Endodermal cell (in vitro differentiated cells): Measurements from ENCODE around the gene CD6. TPM values are rescaled to one million over a fixed set of nuclear protein-coding genes. Genes with fewer than 3 reads are reported as not detected.

ENCODE experiments used
- DNase-seq: peaks from one replicate; pipeline ENCODE4 v3.0.0-alpha.2; 2017
- H3K27ac ChIP-seq: 2 replicates; pipeline ENCODE4 v1.5.1; 2013; ENCODE audit warnings: mild to moderate bottlenecking, low read depth, low read length, moderate library complexity
- H3K27me3 ChIP-seq: 2 replicates; pipeline ENCODE4 v1.6.1; 2013; ENCODE audit warnings: mild to moderate bottlenecking, low read length, moderate library complexity; ENCODE audit not compliant: insufficient read depth, control insufficient read depth, poor library complexity, severe bottlenecking
- H3K36me3 ChIP-seq: 2 replicates; pipeline ENCODE4 v1.7.0; 2013; ENCODE audit warnings: mild to moderate bottlenecking, low read length, moderate library complexity; ENCODE audit not compliant: control insufficient read depth, insufficient read depth
- H3K4me1 ChIP-seq: one replicate; pipeline ENCODE4 v1.7.0; 2013; ENCODE audit warnings: low read length; ENCODE audit not compliant: control insufficient read depth, insufficient read depth
- H3K4me3 ChIP-seq: 2 replicates; pipeline ENCODE4 v1.5.1; 2013; ENCODE audit warnings: mild to moderate bottlenecking, low read length, moderate library complexity
- H3K9ac ChIP-seq: 2 replicates; pipeline ENCODE4 v1.6.1; 2013; ENCODE audit warnings: mild to moderate bottlenecking, low read length, moderate library complexity; ENCODE audit not compliant: poor library complexity, severe bottlenecking; ENCODE audit errors: extremely low read depth
- H3K9me3 ChIP-seq: 2 replicates; pipeline ENCODE4 v1.6.1; 2013; ENCODE audit warnings: mild to moderate bottlenecking, low read length, moderate library complexity; ENCODE audit not compliant: control insufficient read depth
- H3K27ac Mint-ChIP-seq: 2 replicates; pipeline ENCODE4 v1.8.0; 2020; ENCODE audit warnings: mixed read lengths
- H3K27me3 Mint-ChIP-seq: 2 replicates; pipeline ENCODE4 v1.8.0; 2021; ENCODE audit warnings: mild to moderate bottlenecking, mixed read lengths; ENCODE audit not compliant: insufficient read depth
- H3K36me3 Mint-ChIP-seq: 2 replicates; pipeline ENCODE4 v1.8.0; 2020; ENCODE audit warnings: low read depth, mixed read lengths
- H3K4me1 Mint-ChIP-seq: 2 replicates; pipeline ENCODE4 v1.8.0; 2020; ENCODE audit warnings: mixed read lengths
- H3K4me3 Mint-ChIP-seq: 2 replicates; pipeline ENCODE4 v1.8.0; 2020; ENCODE audit warnings: mild to moderate bottlenecking, moderate library complexity, mixed read lengths
- H3K9me3 Mint-ChIP-seq: 2 replicates; pipeline ENCODE4 v1.8.0; 2020; ENCODE audit warnings: mild to moderate bottlenecking, mixed read lengths
- WGBS, 2 experiments: methylation state at CpG; one replicate each; pipeline versions ENCODE4 v1.1.5 to v1.1.7; 2013; ENCODE audit warnings: missing lambda C conversion rate in 2 of 2, mixed read lengths in 1 of 2; ENCODE audit not compliant: insufficient coverage in 1 of 2, insufficient read length in 1 of 2; 5-methylcytosine and 5-hydroxymethylcytosine counted together
- total RNA-seq, 2 donors: library from RNA; stranded (reverse); fragmentation: NEBNext Ultra II Directional in 1 of 2; extraction: Animal tissue kit (Norgen Biotek cat#: 25700) in 1 of 2; gene quantifications; 2 replicates in 1 of 2; 3 replicates in 1 of 2; pipeline ENCODE4 v1.2.1, GENCODE V29; 2021
- TF ChIP-seq, protein P1 (sequence below): fragments of 200-600 bp; sonication (generic); conservative IDR thresholded peaks from 2 replicates; pipeline ENCODE4 v1.5.0; 2021; ENCODE audit warnings: antibody characterized with exemption, mild to moderate bottlenecking

CD6 gene
- total RNA-seq, 2 donors from 2014 or later = 1.5 to 1.6 TPM

DNA sequence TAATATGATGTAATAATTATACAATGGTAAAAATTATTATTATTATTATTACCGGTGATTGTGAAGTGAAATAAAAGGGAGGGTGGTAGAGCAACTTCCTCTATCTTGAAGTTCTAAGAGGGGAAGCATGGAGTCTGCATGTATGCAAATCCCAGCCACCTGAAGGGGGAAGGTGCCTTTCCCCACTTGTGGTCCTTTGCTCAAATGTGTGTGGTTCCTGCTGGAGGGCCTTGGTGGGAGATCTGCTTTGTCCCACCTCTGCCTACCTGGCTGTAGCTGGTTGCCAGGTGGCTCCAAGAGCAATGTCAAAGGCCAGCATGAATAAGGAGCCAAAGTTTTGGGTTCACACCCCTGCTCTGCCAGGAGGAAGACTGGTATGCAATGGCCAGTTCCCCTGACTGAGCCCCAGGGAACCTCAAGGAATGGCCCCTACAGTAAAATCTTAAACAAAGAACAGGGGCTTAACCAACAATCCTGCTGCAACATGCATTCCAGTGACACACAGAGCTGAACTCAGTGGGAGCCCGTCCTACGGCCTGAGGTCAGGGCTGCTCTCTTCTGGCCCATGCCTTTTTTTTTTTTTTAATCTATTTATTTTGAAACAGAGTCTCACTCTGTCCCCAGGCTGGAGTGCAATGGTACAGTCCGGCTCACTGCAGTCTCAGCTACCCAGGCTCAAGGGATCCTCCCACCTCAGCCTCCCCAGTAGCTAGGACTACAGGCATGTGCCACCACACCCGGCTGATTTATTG, 38.7 kb upstream of the CD6 start:
- Histone ChIP-seq H3K9me3 (no peaks in the 10 kb centered on the region), H3K27ac (peak overlapping the region; percentile 67), H3K36me3 (peaks cover 39% of the 10 kb centered on the region), H3K4me3 (no peak overlapping the region), H3K4me1 (no peaks in the 10 kb centered on the region), H3K27me3 (no peaks in the 10 kb centered on the region), H3K9ac (no peak overlapping the region)
- Mint-ChIP-seq H3K4me3 (no peak overlapping the region), H3K4me1 (no peaks in the 10 kb centered on the region), H3K27me3 (no peaks in the 10 kb centered on the region), H3K36me3 (peaks cover 42% of the 10 kb centered on the region), H3K27ac (no peak overlapping the region), H3K9me3 (no peaks in the 10 kb centered on the region)
- DNase-seq = peak; percentile 67
- TF ChIP-seq, protein P1, sequence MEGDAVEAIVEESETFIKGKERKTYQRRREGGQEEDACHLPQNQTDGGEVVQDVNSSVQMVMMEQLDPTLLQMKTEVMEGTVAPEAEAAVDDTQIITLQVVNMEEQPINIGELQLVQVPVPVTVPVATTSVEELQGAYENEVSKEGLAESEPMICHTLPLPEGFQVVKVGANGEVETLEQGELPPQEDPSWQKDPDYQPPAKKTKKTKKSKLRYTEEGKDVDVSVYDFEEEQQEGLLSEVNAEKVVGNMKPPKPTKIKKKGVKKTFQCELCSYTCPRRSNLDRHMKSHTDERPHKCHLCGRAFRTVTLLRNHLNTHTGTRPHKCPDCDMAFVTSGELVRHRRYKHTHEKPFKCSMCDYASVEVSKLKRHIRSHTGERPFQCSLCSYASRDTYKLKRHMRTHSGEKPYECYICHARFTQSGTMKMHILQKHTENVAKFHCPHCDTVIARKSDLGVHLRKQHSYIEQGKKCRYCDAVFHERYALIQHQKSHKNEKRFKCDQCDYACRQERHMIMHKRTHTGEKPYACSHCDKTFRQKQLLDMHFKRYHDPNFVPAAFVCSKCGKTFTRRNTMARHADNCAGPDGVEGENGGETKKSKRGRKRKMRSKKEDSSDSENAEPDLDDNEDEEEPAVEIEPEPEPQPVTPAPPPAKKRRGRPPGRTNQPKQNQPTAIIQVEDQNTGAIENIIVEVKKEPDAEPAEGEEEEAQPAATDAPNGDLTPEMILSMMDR = no peak
- 73 to 84% methylated on average over 3 to 5 of the region's 5 CpGs for WGBS, 2 experiments

DNA sequence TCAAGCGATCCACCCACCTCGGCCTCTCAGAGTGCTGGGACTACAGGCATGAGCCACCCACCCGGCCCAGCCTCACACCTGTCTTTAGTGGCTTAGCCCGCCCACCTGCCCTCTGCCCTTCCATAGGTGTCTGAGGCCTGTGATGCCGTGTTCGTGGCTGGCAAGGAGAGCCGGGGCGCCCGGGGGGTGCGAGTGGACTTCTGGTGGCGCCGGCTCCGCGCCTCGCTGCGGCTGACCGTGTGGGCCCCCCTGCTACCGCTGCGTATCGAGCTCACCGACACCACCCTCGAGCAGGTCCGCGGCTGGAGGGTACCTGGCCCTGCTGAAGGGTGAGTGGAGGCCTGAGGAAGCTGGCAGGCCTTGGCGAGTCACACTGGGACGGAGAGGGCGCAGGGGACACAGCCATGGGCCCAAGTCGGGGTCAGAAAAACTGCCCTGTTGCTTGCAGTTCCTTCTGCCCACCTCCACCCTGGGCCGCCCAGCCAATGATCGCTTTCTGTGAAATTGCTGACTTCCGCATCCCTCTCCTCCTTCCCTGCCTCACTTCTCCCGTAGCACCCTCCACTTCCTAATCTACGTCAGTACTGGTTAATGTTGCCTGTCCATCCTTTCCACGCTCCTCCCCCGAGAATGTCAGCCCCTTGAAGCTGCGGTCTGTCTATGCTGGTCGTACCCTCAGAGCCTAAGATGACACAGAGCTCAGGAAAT, 37.9 kb upstream of the CD6 start:
- peaks cover 37% of the 10 kb centered on the region for H3K36me3 Mint-ChIP-seq

DNA sequence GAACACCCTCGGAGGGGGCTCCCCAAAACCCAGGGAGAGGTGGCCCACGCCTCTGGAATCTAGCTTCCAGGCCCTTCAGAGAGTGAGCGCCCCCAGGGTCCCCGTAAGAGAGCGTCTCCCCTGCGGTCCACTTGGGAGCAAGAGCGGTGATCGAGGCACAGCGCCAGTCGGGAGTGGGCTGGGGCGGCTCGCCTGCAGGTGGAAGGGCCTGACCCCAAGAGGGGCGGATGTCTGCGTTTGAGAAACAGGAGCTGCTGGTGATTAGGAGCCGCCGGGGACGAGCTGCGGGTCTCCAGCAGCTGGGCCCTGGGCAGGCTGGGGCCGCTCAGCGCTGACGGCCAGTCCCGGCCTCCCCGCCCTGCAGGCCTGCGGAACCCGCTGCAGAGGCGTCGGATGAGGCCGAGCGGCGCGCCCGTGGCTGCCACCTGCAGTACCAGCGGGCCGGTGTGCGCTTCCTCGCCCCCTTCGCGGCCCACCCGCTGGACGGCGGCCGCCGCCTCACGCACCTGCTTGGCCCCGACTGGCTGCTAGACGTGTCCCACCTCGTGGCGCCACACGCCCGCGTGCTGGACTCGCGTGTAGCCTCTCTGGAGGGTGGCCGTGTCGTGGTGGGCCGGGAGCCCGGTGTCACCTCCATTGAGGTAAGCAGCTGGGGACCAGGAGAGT, 37.2 kb upstream of the CD6 start:
- H3K36me3 ChIP-seq = peaks cover 27% of the 10 kb centered on the region
- H3K27me3 ChIP-seq = no peaks in the 10 kb centered on the region
- no peaks in the 10 kb centered on the region for H3K9me3 ChIP-seq
- 94 to 96% methylated on average over 41 to 57 of the region's 57 CpGs for WGBS, 2 experiments
- TF ChIP-seq, protein P1 = no peak
- no peak overlapping the region for H3K27ac Mint-ChIP-seq
- no peak overlapping the region for H3K9ac ChIP-seq
- no peak overlapping the region for H3K27ac ChIP-seq
- H3K9me3 Mint-ChIP-seq = no peaks in the 10 kb centered on the region
- no peaks in the 10 kb centered on the region for H3K27me3 Mint-ChIP-seq
- peaks cover 2% of the 10 kb centered on the region for H3K4me1 Mint-ChIP-seq
- DNase-seq = no peak
- H3K4me1 ChIP-seq = no peaks in the 10 kb centered on the region
- H3K4me3 Mint-ChIP-seq = no peak overlapping the region
- peaks cover 35% of the 10 kb centered on the region for H3K36me3 Mint-ChIP-seq
- no peak overlapping the region for H3K4me3 ChIP-seq

More for the DNA sequence above, 37.9 kb upstream of the CD6 start:
- H3K27me3 Mint-ChIP-seq = no peaks in the 10 kb centered on the region
- H3K4me3 Mint-ChIP-seq = no peak overlapping the region
- WGBS, 2 experiments = 95 to 97% methylated on average over 20 to 37 of the region's 37 CpGs
- Histone ChIP-seq H3K9me3 (no peaks in the 10 kb centered on the region), H3K27ac (no peak overlapping the region), H3K9ac (no peak overlapping the region), H3K27me3 (no peaks in the 10 kb centered on the region), H3K36me3 (peaks cover 33% of the 10 kb centered on the region), H3K4me3 (no peak overlapping the region), H3K4me1 (no peaks in the 10 kb centered on the region)
- H3K4me1 Mint-ChIP-seq = peaks cover under 1% of the 10 kb centered on the region
- DNase-seq = no peak
- H3K9me3 Mint-ChIP-seq = no peaks in the 10 kb centered on the region
- H3K27ac Mint-ChIP-seq = no peak overlapping the region
- TF ChIP-seq, protein P1 = no peak
